Pancreas (tissue), 10 donors: ENCODE measurements around the gene CTR9. TPM values are rescaled to one million over a fixed set of nuclear protein-coding genes. Genes with fewer than 3 reads are reported as not detected.

ENCODE experiments used
- ATAC-seq, 4 donors: fragments of 200-7000 bp; cut with Tn5 transposase; one replicate each; pipeline versions ENCODE4 v1.8.0 to v1.9.1; 2020; ENCODE audit warnings: mild to moderate bottlenecking in 4 of 4, moderate library complexity in 4 of 4
- DNase-seq, 6 donors: peaks; one replicate each; pipeline ENCODE4 v3.0.0-alpha.2; 2020
- FAIRE-seq: peaks from 2 replicates; lab custom pipeline; 2012; peaks lifted over from hg19 to GRCh38; lab: Jason Lieb, UNC
- H3K27ac ChIP-seq, 4 donors: fragments of 200-600 bp; sonication (generic); 1 replicate in 3 of 4; 2 replicates in 1 of 4; pipeline versions ENCODE4 v1.5.0 to v1.8.0; 2020
- H3K27me3 ChIP-seq, 4 donors: fragments of 200-600 bp; one replicate each; pipeline ENCODE4 v1.8.0; 2021
- H3K36me3 ChIP-seq, 3 donors: fragments of 200-600 bp; sonication (generic) in 1 of 3; one replicate each; pipeline versions ENCODE4 v1.5.0 to v1.8.0; 2020 to 2021
- H3K4me1 ChIP-seq, 3 donors: fragments of 200-600 bp; one replicate each; pipeline ENCODE4 v1.8.0; 2021
- H3K4me3 ChIP-seq, 4 donors: fragments of 200-600 bp; sonication (generic) in 2 of 4; one replicate each; pipeline versions ENCODE4 v1.5.0 to v1.8.0; 2020 to 2021
- H3K9me3 ChIP-seq, 4 donors: fragments of 200-600 bp; one replicate each; pipeline ENCODE4 v1.8.0; 2021
- CTCF ChIP-seq, 4 donors: fragments of 200-600 bp; sonication (generic) in 3 of 4; IDR thresholded peaks; one replicate each; pipeline versions ENCODE4 v1.5.0 to v1.8.0; 2021; ENCODE audit warnings: antibody characterized with exemption in 4 of 4
- WGBS, 2 donors: extraction: QIAGEN DNeasy Blood & Tissue Kit; methylation state at CpG; one replicate each; pipeline ENCODE4 v1.1.7; 2013; 5-methylcytosine and 5-hydroxymethylcytosine counted together
- intact Hi-C, 3 donors: fragments of 100-400 bp; cut with DNase I; formaldehyde crosslinking; loops; one replicate each; pipeline versions ENCODE4 v1.11.1 to v1.14.2; 2022
- polyA plus RNA-seq, 2 donors: library from polyadenylated mRNA; stranded (reverse); fragments of 200-250 nt; gene quantifications; one replicate each; pipeline ENCODE4 v1.2.3, GENCODE V29; 2013
- total RNA-seq, 6 donors: library from RNA; stranded (reverse); fragmentation: NEBNext Ultra II Directional in 4 of 6; extraction: Animal tissue kit (Norgen Biotek cat#: 25700) in 4 of 6; gene quantifications; one replicate each; pipeline versions ENCODE4 v1.2.1 to v1.2.4, GENCODE V29; 2021 to 2023
- donor health status: healthy with polysubstance abuse.
- donor health status: DM: no; HTN: no; CAD: no; lungs with moderate emphysema.
- donor health status: DM: no; HTN: no; CAD: no.
- donor health status: control.
- donor health status: control.
- donor health status: Bipolar disorder and iron deficiency.
- donor health status: DM: yes; HTN: yes; CAD: no.
- donor health status: DM: no; HTN: no; CAD: no.
- donor health status: DM: no; HTN: no; CAD: no.
- donor health status: DM: yes; HTN: yes; CAD: no.

CTR9 gene
- total and polyA plus RNA-seq, 8 donors = 6.8 to 15.8 (median 11.8) TPM

DNA sequence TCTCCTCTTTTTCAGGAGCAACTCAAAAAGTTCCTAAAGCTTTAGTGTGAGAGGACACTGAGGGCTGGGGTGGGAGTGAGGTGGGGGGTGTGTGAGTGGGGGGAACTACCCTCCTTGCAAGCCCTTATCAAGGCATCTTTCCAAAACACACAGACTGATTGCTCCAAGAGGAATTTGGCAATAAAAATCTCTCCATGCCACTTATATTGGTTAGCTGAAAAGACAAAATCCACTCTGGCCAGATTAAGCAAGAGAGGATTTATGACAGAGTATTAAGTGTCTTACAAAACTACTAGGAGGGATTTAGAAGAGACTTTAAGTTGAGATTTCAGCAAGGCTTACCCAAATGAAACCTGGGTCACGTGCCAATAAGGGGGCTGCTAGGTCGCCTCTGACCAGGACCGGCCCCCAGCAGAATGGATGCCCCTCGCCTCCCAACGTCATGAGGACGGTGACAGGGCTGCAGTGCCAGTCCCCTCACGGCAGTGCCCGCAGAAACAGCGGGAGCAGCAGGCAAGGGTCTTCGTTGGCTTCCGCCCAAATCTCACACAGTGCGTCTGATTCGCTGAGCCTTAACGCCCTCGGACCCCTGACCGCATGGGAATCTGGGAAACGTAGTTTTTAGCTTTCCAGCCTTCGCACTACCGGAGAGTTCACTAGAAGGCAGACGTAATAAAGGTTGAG lies 22.1 kb upstream of the CTR9 start:
- H3K27ac ChIP-seq = no peak overlapping the region
- no peak for TF ChIP-seq CTCF (IDR thresholded peaks at IDR 0.05)
- no peaks in the 10 kb centered on the region for H3K36me3 ChIP-seq
- FAIRE-seq (no peak), DNase-seq (no peak), ATAC-seq (no peak)
- no peaks in the 10 kb centered on the region for H3K27me3 ChIP-seq
- intact Hi-C loops = no loop called here
- no peaks in the 10 kb centered on the region for H3K9me3 ChIP-seq
- 37 to 43% methylated on average over 20 of the region's 20 CpGs for WGBS, 2 donors
- H3K4me3 ChIP-seq = no peak overlapping the region
- H3K4me1 ChIP-seq = no peaks in the 10 kb centered on the region

- ATAC-seq = no peak
- no peak for DNase-seq
- Histone ChIP-seq H3K9me3 (no peaks in the 10 kb centered on the region), H3K4me3 (no peak overlapping the region), H3K27ac (no peak overlapping the region), H3K27me3 (no peaks in the 10 kb centered on the region), H3K36me3 (no peaks in the 10 kb centered on the region), H3K4me1 (no peaks in the 10 kb centered on the region)
- 64 to 76% methylated on average over 3 of the region's 3 CpGs for WGBS, 2 donors
- no peak for TF ChIP-seq CTCF (IDR thresholded peaks at IDR 0.05)
- intact Hi-C loops = loop anchor here in 2 of 3 donors (5.0 to 10.0 kb wide), 3 partner anchors 318 to 755 kb away; no protein-coding TSS in a partner anchor
- no peak for FAIRE-seq
Measured at GRCh38 chr11:10730151-10730550, 20.9 kb upstream of the CTR9 start.

- WGBS, 2 donors = 75 to 85% methylated on average over 3 of the region's 3 CpGs
- no peak for DNase-seq
- no peak for TF ChIP-seq CTCF (IDR thresholded peaks at IDR 0.05)
- ATAC-seq = no peak
- intact Hi-C loops = loop anchor here in 2 of 3 donors (5.0 to 10.0 kb wide), 3 partner anchors 319 to 756 kb away; no protein-coding TSS in a partner anchor
- no peak overlapping the region for H3K27ac ChIP-seq
- H3K27me3 ChIP-seq = no peaks in the 10 kb centered on the region
- no peak overlapping the region for H3K4me3 ChIP-seq
- H3K36me3 ChIP-seq = no peaks in the 10 kb centered on the region
- H3K4me1 ChIP-seq = no peaks in the 10 kb centered on the region
- H3K9me3 ChIP-seq = no peaks in the 10 kb centered on the region
- no peak for FAIRE-seq
Measured at GRCh38 chr11:10731064-10731680, 19.9 kb upstream of the CTR9 start.

GRCh38 chr11:10735481-10736475 lies 15.3 kb upstream of the CTR9 start:
- ATAC-seq (peak; percentile 99 to 100 (median 100)), FAIRE-seq (no peak), DNase-seq (peak; percentile 82 to 97 (median 91))
- Histone ChIP-seq H3K4me1 (no peaks in the 10 kb centered on the region), H3K4me3 (peak overlapping the region in 1 of 4 donors; percentile 2), H3K9me3 (no peaks in the 10 kb centered on the region), H3K36me3 (no peaks in the 10 kb centered on the region), H3K27ac (no peak overlapping the region), H3K27me3 (no peaks in the 10 kb centered on the region)
- WGBS, 2 donors = 10% methylated on average over 21 of the region's 21 CpGs
- intact Hi-C loops = loop anchor here in 2 of 3 donors (5.0 to 10.0 kb wide), 3 partner anchors 331 to 761 kb away; no protein-coding TSS in a partner anchor
- TF ChIP-seq CTCF (IDR thresholded peaks at IDR 0.05) = peak; percentile 93 to 99 (median 95)
